Measurements from ENCODE around the gene TNKS2. TPM values are rescaled to one million over a fixed set of nuclear protein-coding genes. Genes with fewer than 3 reads are reported as not detected.
"Not testable (repeated sequence)": the region's sequence is repeated elsewhere in the genome, so short reads cannot be mapped to it uniquely, and the experiment has no call there.

Gene TNKS2
- total and polyA plus RNA-seq, 8 donors = 5.2 to 22.6 (median 14.3) TPM

DNA sequence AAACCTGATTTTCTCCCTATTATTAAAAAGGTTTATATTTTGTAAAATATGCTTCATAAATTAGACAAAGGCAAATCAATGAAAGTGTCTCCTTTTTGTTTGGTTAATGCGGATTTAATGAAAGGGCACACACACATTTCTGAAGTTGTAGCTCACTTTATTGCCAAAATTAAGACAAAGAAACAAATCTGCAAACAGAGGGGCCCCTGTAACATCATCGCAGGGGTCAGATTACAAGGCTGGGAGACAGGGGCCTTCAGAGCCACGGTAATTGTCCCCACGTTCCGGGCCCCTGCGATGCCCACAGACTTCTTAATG lies 88.7 kb downstream of the TNKS2 start:
- H3K27ac ChIP-seq = no peak overlapping the region
- intact Hi-C loops (cut with DNase I) = no loop called here
- H3K36me3 ChIP-seq = no peaks in the 10 kb centered on the region
- FAIRE-seq = no peak
- H3K27me3 ChIP-seq = peaks cover 0 to 6% (median 0%) of the 10 kb centered on the region in 4 donors
- DNase-seq = no peak
- no peak for TF ChIP-seq CTCF (IDR thresholded peaks at IDR 0.05)
- ATAC-seq = no peak
- peaks cover 0 to 9% (median 0%) of the 10 kb centered on the region in 3 donors for H3K4me1 ChIP-seq
- 25 to 28% methylated on average over 6 of the region's 6 CpGs for WGBS, 2 donors
- peak overlapping the region in 3 of 4 donors; percentile 6 to 50 (median 33) for H3K4me3 ChIP-seq
- H3K9me3 ChIP-seq = no peaks in the 10 kb centered on the region

- Histone ChIP-seq H3K27ac (no peak overlapping the region), H3K4me1 (peaks cover 0 to 9% (median 0%) of the 10 kb centered on the region in 3 donors), H3K9me3 (no peaks in the 10 kb centered on the region), H3K4me3 (peak overlapping the region; percentile 6 to 50 (median 24)), H3K27me3 (peaks cover 0 to 6% (median 0%) of the 10 kb centered on the region in 4 donors), H3K36me3 (no peaks in the 10 kb centered on the region)
- DNase-seq = peak in 1 of 6 donors; percentile 63
- no peak for TF ChIP-seq CTCF (IDR thresholded peaks at IDR 0.05)
- no peak for FAIRE-seq
- 3 to 5% methylated on average over 58 to 59 of the region's 59 CpGs for WGBS, 2 donors
- intact Hi-C loops (cut with DNase I) = no loop called here
- ATAC-seq = peak; percentile 41 to 70 (median 68)
Measured at GRCh38 chr10:91887272-91888076, 89.2 kb downstream of the TNKS2 start.

- intact Hi-C loops (cut with DNase I) = no loop called here
- 64 to 81% methylated on average over 1 of the region's 1 CpG for WGBS, 2 donors
- no peak overlapping the region for H3K27ac ChIP-seq
- DNase-seq (no peak), FAIRE-seq (no peak), ATAC-seq (no peak)
- no peaks in the 10 kb centered on the region for H3K9me3 ChIP-seq
- peaks cover 0 to 6% (median 0%) of the 10 kb centered on the region in 4 donors for H3K27me3 ChIP-seq
- H3K4me1 ChIP-seq = peaks cover 0 to 9% (median 0%) of the 10 kb centered on the region in 3 donors
- TF ChIP-seq CTCF (IDR thresholded peaks at IDR 0.05) = no peak
- no peak overlapping the region for H3K4me3 ChIP-seq
- H3K36me3 ChIP-seq = no peaks in the 10 kb centered on the region
Measured at GRCh38 chr10:91891125-91892001, 93.1 kb downstream of the TNKS2 start.

- no peak overlapping the region for H3K4me3 ChIP-seq
- H3K4me1 ChIP-seq = peaks cover 0 to 3% (median 0%) of the 10 kb centered on the region in 3 donors
- no peaks in the 10 kb centered on the region for H3K36me3 ChIP-seq
- H3K27ac ChIP-seq = no peak overlapping the region
- H3K27me3 ChIP-seq = peaks cover 0 to 4% (median 0%) of the 10 kb centered on the region in 4 donors
- 93% methylated on average over 2 of the region's 2 CpGs for WGBS, 2 donors
- intact Hi-C loops (cut with DNase I) = no loop called here
- ATAC-seq (no peak), DNase-seq (no peak), FAIRE-seq (no peak)
- TF ChIP-seq CTCF (IDR thresholded peaks at IDR 0.05) = no peak
- H3K9me3 ChIP-seq = no peaks in the 10 kb centered on the region
Measured at GRCh38 chr10:91893051-91893450, 94.8 kb downstream of the TNKS2 start.

- WGBS, 2 donors = 88 to 92% methylated on average over 14 of the region's 14 CpGs
- H3K27ac ChIP-seq; intact Hi-C loops (cut with DNase I): not testable (repeated sequence)
Measured at GRCh38 chr10:91894261-91894685, 96.0 kb downstream of the TNKS2 start.

More at GRCh38 chr10:91894261-91894685, 96.0 kb downstream of the TNKS2 start:
- not testable (repeated sequence) for H3K36me3 ChIP-seq, FAIRE-seq, DNase-seq, H3K4me1 ChIP-seq, H3K4me3 ChIP-seq, ATAC-seq, H3K27me3 ChIP-seq, H3K9me3 ChIP-seq
